ENCODE data around the gene ARHGEF39.
A peak's percentile ranks its signal among the peaks of the same experiment; 100 is the strongest.
"Not testable (repeated sequence)": the region's sequence is repeated elsewhere in the genome, so short reads cannot be mapped to it uniquely, and the experiment has no call there.

ARHGEF39 gene

DNA sequence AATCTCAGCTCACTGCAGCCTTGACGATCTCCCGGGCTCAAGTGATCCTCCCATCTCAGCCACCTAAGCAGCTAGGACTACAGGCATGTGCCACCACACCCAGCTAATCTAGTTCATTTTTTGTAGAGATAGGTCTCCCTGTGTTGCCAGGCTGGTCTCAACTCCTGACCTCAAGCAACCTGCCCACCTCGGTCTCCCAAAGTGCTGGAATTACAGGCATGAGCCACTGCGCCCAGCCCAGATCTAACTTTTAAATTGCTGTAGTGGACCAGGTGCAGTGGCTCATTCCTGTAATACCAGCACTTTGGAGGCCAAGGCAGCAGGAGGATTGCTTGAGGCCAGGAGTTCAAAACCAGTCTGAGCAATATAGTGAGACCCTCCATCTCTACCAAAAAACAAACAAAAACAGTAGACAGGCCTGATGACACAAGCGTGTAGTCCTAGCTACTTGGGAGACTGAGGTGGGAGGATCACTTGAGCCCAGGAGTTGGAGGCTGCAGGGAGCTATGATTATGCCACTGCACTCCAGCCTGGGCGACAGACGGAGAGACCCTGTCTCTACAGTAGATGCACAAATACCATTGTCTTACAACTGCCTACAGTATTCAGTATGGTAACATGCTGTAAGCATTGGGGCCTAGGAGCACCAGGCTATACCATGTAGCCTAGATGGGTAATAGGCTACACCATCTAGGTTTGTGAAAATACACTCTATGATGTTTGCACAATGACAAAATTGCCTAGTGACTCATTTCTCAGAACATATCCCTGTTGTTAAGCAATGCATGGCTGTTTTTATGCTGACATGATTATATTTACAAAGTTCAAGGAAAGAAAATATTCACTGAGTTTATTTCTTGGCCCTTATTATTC, 12.8 kb downstream of the ARHGEF39 start:
- DNase-seq (ENCODE audit: low read depth, low spot score): no peak

DNA sequence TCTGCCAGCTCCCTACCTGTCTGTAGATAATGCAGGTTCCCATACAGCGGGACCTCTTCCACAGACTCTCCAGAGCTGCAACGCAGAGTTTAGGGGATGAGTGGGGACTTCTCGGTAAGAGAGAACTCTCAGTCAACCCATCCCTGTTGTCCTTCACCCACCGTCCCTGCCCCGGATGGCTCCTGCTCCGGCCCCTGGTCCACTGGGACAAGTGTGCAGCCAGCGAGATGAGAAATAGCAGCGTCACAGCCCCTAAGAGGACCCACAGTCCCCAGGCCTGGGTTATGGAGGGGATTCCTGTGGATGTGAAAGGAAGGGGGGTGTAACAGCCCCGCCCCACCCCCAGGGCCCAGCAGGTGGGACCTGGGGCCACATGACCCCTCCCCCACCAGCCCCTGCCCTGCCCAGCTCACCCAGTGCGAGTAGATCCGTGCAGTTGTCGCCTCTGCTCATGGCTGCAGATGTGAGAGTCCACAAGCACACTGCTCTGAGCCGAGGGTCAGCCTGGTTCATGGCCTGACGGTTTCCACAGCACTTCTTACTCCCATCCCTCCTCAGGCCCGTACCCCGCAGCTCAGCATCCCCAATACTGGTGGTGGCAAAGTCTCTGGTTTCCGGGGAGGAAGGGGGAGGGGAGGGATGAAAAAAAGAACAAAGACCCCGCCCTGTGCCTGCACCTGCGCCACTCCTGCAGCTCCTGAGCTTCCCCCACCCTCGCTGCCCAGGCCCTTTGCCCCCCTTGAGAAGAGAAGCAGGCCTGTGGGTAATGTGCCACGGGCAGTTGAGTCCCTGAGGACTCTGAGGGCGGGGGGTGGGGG, 14.4 kb downstream of the ARHGEF39 start, which contains the start of gene SIT1:
Gene SIT1, minus strand, starts transcription at position 591 of the 818 bp plus-strand sequence. Its CDS starts 78 bp downstream, at position 513.
- no peak for DNase-seq (ENCODE audit: low read depth, low spot score)

DNA sequence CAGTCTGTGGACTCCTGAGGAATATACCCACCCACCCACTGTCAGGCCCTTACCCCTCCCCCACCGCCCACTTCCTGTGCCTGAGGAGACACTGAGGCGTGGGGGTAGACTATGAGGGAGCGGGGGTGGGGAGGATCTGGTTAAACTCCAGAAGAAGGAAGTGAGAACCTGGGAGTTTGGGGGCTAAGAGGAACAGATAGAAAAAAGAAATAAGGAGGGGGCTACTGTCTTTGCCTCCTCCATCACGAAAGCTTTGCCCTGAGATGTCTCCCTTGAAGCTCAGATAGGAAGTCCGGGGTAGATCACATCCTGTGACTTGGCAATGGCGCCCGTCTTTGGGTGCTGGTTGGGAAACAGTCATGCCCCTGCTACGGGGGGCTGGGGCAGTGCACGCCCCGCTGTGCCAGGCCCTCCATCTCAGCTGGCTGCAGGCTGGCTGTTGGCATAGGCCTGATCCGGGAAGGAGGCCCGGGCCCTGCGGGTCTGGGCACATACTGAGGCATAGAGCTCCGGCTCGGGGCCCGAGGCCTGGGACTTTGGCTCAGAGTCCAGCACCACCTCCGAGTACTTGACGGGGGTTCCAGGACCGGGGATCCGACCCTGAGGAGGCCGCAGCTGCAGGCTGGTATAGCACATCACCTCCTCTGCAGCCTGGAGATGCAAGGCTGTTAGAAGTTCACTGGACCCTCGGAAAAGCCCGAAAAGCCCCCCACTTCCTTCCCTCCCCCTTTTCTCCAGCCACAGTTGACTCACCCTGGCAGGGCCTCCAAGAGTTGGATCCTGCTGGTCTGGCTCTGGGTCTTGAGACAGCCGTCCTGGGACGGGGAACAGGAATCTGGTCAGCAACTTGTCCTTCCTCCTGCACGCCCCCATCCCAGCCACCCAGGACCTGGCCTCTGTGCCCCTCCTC, 15.3 kb downstream of the ARHGEF39 start:
- DNase-seq (ENCODE audit: low read depth, low spot score): no peak

DNA sequence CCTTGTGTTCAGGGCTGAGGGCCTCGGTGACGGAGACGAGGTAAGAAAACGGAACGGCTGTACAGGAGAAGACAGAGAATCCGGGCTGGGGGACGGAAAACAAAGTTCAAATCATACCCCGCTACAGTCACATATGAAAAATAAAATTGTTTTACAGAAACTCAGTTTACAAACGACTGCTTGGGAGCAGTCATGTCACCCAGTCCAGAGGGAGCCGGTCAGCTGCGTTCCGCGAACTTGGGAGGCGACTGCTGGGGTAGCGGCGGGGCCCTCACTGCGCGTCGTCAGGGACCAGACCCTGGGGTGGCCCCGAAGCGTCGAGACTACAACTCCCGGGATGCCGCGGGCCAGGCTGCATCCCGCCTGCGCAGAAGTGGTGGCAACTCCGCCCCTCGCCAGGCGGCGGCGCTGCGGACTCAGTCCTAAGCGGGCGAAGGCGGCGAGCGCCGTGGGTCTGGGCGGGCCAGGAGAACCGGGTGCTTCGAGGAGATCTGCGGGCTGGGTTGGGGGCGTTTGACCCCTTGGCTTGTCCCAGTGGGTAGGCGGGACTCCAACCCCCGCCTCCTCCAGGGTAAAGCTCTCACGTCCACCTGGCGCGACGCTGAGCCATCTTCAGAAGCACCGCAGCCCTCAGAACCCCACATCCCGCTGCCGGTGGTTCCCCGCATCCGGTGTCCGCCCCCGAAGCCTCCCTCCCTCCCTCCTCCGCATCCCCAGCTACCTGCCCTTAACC, 18.3 kb downstream of the ARHGEF39 start:
- peak; percentile 79 for DNase-seq (ENCODE audit: low read depth, low spot score)

DNA sequence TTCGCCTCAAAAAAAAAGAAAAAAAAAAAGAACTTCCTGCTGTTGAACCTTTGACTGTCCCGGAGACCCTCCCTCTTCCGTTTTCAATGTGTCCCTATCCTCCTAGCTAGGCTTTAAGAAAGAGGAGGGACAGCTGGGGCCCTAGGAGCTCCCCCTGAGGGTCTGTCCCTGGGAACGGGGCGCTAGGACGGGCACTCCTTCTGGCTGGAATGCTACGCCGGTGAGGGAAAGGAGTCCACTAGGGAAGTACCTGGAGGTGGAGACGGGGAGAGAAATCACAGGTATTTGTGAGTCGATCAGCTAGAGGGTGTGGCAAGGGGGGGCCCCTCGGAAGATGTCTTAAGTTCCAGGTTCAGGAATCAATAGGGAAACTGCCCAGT, 18.9 kb downstream of the ARHGEF39 start:
- DNase-seq (ENCODE audit: low read depth, low spot score): no peak

DNA sequence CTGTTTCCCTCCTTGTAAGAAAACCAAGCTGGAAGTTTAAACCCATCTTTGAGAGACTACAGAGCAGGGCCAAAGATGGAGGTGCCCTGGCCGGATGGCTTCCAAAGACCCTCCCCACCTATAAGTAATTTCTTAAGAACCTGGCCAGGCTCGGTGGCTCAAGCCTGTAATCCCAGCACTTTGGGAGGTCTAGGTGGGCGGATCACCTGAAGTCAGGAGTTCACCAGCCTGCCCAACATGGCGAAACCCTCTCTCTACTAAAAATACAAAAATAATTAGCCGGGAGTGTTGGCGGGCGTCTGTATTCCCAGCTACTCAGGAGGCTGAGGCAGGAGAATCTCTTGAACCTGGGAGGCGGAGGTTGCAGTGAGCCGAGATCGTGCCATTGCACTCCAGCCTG, 19.3 kb downstream of the ARHGEF39 start:
- DNase-seq (ENCODE audit: low read depth, low spot score): not testable (repeated sequence)

DNA sequence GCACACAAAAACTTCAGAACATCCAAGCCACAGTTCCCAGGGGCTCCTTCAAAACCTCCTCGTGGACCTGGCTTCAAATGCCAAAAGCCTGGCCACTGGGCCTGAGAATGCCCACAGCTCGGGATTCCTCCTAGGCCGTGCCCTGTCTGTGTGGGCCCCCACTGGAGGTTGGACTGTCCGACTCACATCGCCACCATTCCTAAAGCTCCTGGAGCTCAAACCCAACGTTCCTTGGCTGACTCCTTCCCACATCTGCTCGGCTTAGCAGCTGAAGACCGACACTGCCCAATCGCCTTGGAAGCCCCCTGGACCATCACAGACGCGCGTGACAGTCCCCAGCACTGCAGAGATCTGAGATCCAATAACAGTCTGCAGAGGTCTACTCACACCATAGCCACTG, 21.9 kb downstream of the ARHGEF39 start:
- DNase-seq (ENCODE audit: low read depth, low spot score): no peak

DNA sequence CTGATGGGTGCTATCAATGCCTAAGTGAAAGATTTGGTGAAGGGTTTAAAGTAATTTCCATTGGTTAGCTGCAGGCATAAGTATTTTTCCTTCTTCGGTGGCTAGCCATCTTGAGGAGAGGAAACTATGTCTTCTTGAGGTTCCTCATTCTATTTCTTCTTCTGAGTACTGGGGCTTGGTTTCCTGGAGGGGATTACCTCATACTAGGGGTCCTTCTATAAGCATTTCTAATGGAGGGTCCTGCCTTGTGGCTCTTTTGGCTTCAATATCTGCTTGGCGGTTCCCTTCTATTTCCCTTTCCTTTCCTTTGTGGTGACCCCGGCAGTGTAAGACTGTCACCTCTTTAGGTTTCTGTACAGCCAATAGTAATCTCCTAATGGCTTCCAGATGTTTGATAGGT, 23.5 kb downstream of the ARHGEF39 start:
- not testable (repeated sequence) for DNase-seq (ENCODE audit: low read depth, low spot score)

DNA sequence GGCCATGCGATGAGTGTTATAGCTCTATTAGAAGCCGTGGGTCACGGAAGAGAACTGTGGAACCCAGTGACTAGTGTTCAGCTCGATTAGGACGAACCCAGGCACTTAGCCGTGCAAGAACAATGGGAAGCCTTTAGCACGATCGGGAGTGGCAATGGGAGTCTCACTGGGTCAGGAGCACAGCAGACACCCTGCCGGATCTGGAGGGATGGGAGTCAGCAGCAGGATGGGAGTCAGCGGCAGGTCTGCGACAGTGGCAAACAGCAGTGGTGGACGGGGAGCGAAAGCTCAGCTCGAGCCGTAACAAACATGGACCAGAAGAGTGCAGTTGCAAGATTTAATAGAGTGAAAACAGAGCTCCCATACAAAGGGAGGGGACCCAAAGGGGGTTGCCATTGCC, 24.6 kb downstream of the ARHGEF39 start:
- DNase-seq (ENCODE audit: low read depth, low spot score): not testable (repeated sequence)

DNA sequence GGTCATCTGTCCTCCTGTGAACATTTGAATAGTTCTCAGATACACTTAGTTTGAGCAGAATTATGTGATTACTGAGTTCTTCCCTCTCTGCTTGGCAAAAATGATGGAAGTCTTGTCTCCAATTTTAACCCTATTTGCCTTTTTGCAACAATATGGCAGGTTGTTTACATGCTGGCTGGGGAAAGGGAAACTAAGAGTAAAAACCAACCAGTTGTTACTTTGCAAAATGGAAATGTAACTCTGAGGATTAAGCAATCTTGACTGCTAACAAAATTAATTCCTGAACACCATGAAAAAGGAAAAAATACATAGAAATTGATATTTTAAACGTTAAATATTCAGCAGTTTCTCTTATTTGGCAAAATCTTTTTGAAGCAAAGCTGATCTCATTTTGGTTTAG, 25.4 kb downstream of the ARHGEF39 start:
- no peak for DNase-seq (ENCODE audit: low read depth, low spot score)

DNA sequence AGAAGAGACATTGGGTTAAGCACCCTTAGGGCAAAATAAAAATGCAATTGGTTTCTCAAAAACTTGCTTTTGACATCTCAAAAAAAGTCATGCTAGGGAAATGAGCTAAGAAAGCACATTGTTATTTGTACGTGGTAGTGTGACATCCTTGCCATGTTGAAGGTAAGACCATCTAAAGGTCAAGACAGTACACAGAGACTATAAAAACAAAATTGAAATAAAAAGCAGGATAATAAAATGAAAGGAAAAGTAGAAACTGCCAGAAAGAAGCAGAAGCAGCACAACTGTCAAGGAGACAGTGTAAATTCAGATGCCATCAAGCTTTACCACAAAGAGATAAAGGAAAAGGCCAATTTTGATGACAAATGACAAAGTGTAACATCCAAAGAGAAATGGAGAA, 25.8 kb downstream of the ARHGEF39 start:
- not testable (repeated sequence) for DNase-seq (ENCODE audit: low read depth, low spot score)

DNA sequence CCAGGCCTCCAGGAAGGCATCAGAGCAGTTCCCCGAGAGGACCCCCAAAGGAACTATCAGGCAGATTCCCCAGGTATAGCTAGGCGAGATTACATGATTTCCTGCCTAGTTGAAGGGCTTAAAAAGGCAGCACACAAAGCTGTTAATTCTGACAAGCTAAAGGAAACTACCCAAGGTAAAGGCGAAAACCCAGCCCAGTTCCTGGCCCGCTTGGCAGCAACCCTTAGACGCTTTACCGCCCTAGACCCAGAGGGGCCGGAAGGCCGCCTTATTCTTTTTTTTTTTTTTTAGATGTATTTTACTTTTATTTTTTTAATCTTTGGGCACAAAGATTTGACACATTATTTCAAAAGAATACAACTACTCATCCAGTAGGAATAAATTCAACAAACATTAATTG, 26.2 kb downstream of the ARHGEF39 start:
- DNase-seq (ENCODE audit: low read depth, low spot score): not testable (repeated sequence)

DNA sequence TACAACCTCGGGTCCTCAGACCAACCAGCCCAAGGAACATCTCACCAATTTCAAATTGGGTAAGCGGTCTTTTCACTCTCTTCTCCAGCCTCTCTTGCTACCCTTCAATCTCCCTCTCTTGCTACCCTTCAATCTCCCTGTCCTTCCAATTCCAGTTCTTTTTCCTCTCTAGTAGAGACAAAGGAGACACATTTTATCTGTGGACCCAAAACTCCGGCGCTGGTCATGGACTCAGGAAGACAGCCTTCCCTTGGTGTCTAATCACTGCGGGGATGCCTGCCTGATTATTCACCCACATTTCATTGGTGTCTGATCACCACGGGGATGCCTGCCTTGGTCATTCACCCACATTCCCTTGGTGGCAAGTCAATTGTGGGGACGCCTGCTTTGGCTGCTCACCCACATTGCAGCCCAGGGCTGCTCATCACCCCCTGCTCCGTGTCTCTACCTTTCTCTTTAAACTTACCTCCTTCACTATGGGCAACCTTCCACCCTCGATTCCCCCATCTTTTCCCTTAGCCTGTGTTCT, 27.5 kb downstream of the ARHGEF39 start:
- DNase-seq (ENCODE audit: low read depth, low spot score): not testable (repeated sequence)

DNA sequence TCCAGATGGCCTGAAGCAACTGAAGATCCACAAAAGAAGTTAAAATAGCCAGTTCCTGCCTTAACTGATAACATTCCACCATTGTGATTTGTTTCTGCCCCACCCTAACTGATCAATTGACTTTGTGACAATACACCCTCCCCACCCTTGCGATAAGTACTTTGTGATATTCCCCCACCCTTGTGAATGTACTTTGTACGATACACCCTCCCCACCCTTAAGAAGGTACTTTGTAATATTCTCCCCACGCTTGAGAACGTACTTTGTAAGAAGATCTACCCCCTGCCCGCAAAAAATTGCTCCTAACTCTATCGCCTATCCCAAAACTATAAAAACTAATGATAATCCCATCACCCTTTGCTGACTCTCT, 28.1 kb downstream of the ARHGEF39 start:
- not testable (repeated sequence) for DNase-seq (ENCODE audit: low read depth, low spot score)

DNA sequence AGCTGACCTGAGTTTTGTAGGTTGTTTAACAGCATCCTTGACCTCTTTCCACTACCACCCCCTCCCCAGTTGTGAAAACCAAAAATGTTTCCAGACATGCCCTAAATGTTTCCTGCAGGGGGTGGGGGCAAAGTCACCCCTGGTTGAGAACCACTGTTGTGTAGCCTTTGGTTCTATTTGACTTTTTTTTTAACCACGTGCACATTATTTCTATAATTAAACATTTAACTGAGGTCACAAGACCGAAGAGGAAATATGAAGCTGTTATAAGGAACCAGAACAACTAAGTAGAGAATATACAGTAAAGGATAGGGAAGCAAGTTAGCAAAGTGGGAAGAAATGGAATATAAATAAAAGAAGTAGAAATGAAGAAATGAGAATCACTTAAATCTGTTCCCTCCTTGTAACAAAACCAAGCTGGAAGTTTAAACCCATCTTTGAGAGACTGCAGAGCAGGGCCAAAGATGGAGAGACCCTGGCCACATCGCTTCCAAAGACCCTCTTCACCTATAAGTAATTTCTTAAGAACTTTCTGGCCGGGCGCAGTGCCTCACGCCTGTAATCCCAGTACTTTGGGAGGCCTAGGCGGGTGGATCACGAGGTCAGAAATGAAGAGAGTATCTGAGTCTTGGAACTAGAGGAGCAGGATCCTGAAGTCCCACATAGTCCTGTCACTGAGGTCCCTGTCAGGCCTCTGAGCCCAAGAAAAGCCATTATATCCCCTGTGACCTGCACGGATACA, 28.7 kb downstream of the ARHGEF39 start:
- DNase-seq (ENCODE audit: low read depth, low spot score): no peak

DNA sequence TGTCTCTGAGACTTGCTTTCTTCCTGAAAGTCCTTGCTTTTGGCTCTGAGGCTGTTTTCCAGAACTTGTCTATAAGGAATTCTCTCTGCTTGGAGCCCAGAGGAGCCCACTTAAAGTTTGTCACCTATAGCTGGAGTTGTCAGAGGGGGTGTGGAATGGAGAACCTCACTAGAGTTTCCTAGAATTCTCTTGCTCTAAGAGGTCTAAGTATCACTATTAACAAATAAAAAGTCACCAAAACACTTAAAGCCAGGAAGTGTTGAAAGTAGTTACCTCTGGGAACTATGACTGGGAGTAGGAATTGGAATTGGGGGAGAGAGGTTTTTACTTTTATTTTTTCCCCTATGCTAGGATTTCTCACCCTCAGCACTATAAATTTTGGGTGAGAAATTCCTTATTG, 29.3 kb downstream of the ARHGEF39 start:
- no peak for DNase-seq (ENCODE audit: low read depth, low spot score)

DNA sequence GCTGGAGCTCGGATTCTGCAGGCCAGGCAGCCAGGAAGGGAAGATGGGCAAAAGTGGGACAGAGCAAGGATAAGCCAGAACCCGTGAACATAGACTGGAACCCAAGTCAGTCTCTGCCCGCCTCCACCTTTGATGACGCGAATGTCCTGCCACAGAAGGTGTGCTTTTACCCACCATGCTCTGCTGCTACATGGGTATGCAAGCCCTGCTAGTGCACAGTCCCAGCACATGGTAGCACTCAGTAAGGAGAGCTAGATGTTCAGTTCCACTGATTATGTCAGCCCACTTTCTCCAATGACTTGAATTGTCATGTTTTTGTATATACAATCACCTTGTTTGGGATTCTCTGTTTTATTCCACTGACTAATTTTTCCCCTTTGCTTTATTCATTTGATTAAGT, 35.4 kb downstream of the ARHGEF39 start:
- no peak for DNase-seq (ENCODE audit: low read depth, low spot score)

DNA sequence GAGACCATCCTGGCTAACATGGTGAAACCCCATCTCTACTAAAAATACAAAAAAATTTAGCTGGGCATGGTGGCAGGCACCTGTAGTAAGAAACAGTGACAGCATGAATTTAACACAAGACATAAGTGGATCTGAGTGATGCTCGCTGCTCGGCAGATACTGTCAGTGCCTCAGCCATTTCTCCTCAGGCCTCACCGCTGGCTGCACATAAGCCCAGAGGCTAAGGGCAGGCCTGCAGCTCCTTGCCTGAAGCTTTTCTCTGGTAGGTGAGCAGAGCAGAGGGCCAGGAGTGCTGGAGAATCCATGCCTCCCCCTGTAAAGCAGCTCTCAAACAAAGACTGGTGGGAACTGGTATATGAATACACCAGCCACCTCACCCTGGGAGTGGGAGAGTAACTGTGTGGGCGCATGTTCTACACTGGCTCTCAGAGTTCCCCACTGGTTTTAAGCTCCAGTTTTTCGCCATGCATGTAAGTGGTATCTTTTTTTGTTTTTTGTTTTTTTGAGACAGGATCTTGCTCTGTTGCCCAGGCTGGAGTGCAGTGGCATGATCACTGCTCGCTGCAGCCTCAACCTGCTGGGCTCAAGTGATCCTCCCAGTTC, 36.5 kb downstream of the ARHGEF39 start:
- no peak for DNase-seq (ENCODE audit: low read depth, low spot score)

DNA sequence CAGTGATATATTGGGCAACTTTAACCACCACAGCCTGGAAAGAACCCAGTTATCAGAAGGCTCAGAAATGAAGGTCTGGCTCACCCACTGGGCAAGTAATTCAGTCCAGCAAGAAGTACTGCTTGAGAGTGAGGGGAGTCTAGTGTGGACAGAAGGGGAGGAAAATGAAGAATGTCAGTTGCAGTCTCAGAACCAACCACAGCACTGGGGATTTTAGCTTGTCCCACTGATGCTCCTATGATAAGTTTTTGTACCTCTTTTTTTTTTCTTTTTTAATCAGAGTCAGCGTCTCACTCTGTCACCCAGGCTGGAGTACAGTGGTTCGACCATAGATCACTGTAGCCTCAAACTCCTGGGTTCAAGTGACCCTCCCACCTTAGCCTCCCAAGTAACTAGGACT, 37.4 kb downstream of the ARHGEF39 start:
- no peak for DNase-seq (ENCODE audit: low read depth, low spot score)

DNA sequence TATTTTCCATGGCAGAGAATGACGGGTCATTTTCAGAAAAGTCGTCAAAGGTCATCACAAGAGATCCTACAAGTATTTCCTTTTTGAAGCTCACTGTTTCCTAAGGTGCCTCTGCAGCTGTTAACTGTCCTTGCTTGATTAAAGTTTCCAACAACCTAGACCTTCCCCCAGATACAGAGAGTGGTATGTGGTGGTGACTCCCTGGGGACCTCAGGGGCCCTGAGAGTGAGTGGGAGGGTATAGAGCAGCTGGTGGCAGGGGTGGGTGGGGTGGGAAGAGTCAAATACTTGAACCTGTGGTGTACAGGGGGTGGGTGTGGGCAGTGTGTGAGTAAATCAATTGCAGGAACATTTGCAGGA, 45.2 kb downstream of the ARHGEF39 start:
- no peak for DNase-seq (ENCODE audit: low read depth, low spot score)

Data from activated naive CD8-positive, alpha-beta T cell treated with anti-CD3 and anti-CD28 coated beads, Interleukin-2, amount 50 U/mL, for 16 hours (primary cell).